ENCODE measurements around the gene PUS10. TPM values are rescaled to one million over a fixed set of nuclear protein-coding genes. Genes with fewer than 3 reads are reported as not detected.
"Not testable (repeated sequence)": the region's sequence is repeated elsewhere in the genome, so short reads cannot be mapped to it uniquely, and the experiment has no call there.

Gene PUS10, protein sequence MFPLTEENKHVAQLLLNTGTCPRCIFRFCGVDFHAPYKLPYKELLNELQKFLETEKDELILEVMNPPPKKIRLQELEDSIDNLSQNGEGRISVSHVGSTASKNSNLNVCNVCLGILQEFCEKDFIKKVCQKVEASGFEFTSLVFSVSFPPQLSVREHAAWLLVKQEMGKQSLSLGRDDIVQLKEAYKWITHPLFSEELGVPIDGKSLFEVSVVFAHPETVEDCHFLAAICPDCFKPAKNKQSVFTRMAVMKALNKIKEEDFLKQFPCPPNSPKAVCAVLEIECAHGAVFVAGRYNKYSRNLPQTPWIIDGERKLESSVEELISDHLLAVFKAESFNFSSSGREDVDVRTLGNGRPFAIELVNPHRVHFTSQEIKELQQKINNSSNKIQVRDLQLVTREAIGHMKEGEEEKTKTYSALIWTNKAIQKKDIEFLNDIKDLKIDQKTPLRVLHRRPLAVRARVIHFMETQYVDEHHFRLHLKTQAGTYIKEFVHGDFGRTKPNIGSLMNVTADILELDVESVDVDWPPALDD
- total RNA-seq (10 to 100 TPM in 1 of 2 experiments, 1 to 10 TPM in 1; 9.2 to 11.6 TPM), polyA plus RNA-seq (1 to 10 TPM; 4.1 to 4.4 (median 4.4) TPM), total RNA-seq (6.4 to 11.1 (median 8.2) reads per million in 6 experiments)

DNA sequence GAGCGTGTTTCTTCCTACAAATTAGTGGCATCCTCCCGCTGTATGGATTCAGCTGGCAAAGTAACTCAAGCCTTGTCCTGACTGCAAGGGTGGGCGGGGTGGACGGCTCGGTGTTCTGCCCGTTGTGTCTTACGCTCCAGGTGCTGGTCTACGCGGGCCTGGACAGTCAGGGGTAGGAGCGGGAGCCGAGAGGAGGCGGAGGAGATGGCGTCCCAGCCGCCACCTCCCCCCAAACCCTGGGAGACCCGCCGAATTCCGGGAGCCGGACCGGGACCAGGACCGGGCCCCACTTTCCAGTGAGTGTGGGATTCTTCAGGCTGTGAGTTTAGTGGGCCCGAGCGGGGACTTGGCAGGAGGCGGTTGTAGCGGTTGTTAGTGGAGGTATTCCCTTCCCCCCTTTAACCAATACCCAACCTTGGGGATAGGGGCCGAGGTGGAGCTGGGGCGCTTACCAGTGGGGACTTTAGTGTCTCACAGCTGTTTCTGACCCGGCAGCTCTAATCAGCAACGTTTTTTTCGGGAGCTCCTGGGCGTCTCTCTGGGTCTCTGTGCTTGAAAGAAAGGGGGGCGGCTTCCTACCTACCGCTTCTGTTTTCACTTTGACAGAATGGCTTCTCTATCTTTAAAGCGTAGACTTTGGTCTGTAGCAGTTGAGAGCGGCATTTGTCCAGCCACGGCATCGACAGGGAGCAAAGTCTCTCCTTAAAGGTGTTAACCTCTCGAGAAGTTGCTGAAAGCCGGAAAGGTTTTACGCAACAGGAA, at the start of gene PUS10, which contains the start of gene PEX13:
PUS10 (minus strand) TSS at position 700 of the 762 bp plus-strand sequence. CDS start 6,365 bp downstream, outside the sequence.
PEX13 (plus strand) TSS at position 165 of the 762 bp plus-strand sequence; CDS start at position 205, 40 bp downstream.
- peak; percentile 85 to 87 for ATAC-seq
- no peaks in the 10 kb centered on the region for H3K27me3 Mint-ChIP-seq
- peak in 6 of 10 donors; percentile 12 to 72 (median 48) for DNase-seq
- peak within 1 kb of the TSS; percentile 96 to 100 (median 99) for H3K4me3 Mint-ChIP-seq
- no peaks in the 10 kb centered on the region for H3K9me3 Mint-ChIP-seq
- H3K36me3 Mint-ChIP-seq: peaks cover 0 to 17% (median 10%) of the 10 kb centered on the region in 3 donors
- H3K27ac Mint-ChIP-seq: peak within 1 kb of the TSS; percentile 95 to 99 (median 97)
- H3K4me1 Mint-ChIP-seq: peaks cover 10 to 54% (median 49%) of the 10 kb centered on the region in 4 donors
- POLR2A ChIA-PET: interaction anchor here (1.0 to 2.3 kb wide), 5 partner anchors 12 to 521 kb away, joined by 3 to 14 read pairs (median 4); partner anchors contain the start of genes PAPOLG and XPO1

DNA sequence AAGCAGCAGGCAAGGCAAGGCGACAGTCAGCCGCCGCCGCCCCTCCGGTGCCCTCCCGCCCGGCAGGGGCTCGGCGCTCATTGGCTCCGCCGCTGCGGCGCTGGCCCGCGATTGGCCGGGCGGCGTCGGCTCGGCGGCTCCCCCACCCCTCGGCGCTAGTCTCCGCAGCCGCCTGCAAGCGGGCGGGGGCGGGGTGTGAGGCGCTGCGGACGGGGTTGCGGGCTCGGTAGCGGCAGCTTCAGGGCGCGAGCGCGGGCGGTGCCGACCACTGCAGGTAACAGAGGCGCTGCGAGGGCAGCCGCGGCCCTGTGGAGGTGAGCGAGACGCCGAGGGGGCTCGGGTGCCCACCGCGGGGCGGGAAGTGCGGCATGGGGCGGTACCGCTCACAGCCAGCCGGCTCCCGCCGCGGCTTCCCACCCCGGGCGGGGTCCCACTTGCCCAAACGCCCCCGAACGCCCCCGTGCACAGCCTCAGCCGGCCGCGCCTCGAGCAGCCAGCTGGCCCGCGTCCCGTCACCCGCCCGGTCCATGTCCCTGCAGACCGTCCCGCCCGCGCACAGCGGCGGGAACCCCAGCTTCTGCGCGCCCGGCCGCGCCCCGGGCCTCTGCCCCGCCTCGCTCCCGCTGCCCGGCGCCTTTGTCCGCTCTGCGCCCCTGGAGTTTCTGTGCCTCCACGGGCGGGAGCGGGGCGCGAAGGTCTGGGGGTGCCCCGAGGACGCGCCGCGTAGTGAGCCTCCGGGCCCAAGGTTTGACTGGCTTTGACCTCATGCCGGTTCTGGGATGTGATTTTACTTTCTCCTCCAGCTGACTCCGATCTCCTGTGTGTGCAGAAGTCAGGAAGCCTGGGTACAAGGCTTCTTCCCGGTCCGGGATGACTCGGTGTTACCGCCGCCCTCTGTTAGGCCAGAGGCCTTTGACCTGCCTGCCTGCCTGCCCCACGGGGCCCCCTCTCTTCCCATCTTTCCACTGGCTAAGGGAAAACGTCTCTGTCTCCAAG, 48.0 kb upstream of the PUS10 start, which contains the start of gene SANBR:
SANBR (plus strand) TSS at position 158 of the 996 bp plus-strand sequence. CDS start 4,480 bp downstream, outside the sequence.
- no peaks in the 10 kb centered on the region for H3K36me3 Mint-ChIP-seq
- no peaks in the 10 kb centered on the region for H3K9me3 Mint-ChIP-seq
- POLR2A ChIA-PET: interaction anchor here (0.7 kb wide), 1 partner anchor 79 kb away, joined by 5 read pairs; no protein-coding TSS in a partner anchor
- H3K27me3 Mint-ChIP-seq: no peaks in the 10 kb centered on the region
- peaks cover 4 to 11% (median 7%) of the 10 kb centered on the region in 4 donors for H3K4me1 Mint-ChIP-seq
- peak; percentile 72 to 87 (median 83) for DNase-seq
- peak within 1 kb of the TSS in 9 of 10 donors; percentile 27 to 93 (median 85) for H3K27ac Mint-ChIP-seq
- peak; percentile 96 to 98 for ATAC-seq
- peak within 1 kb of the TSS; percentile 79 to 98 (median 96) for H3K4me3 Mint-ChIP-seq

DNA sequence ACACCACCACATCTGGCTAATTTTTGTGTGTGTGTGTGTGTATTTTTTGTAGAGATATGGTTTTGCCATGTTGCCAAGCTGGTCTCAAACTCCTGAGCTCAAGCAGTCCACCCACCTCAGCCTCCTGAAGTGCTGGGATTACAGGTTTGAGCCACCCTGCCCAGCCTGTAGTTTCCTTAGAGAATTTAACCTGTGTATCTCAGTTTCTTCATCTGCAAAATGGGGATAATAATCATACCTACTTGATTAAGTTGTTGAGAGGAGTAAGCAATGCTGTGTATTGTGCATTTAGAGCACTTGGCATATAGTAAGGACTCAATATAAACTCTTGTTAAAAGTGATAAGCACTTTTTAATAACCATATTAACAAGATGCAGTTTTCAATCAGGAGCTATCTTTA, 41.3 kb upstream of the PUS10 start:
- POLR2A ChIA-PET: no interaction called here
- H3K27ac Mint-ChIP-seq: no peak overlapping the region
- H3K4me1 Mint-ChIP-seq: no peaks in the 10 kb centered on the region
- ATAC-seq (no peak), DNase-seq (no peak)
- no peaks in the 10 kb centered on the region for H3K27me3 Mint-ChIP-seq
- no peaks in the 10 kb centered on the region for H3K9me3 Mint-ChIP-seq
- H3K4me3 Mint-ChIP-seq: no peak overlapping the region
- peaks cover 0 to 17% (median 10%) of the 10 kb centered on the region in 3 donors for H3K36me3 Mint-ChIP-seq

DNA sequence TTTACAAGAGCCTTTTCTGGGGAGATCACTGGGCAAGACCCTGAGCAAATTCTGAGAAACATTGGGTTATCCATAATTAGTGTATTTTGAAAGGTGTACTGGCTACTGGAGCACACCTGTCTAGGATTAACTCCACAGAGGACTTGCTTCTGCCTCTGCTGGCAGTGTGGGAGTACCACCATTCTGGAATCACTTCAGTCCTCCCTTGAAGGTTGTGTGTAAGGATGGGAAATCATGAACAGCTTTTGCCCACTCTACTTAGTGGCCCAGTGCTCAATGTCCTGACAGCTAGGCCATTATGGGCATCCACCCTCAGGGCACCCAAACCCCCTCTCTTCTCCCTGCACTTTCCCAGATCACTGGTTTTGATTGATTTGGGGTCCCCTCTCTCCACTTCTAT, 39.5 kb upstream of the PUS10 start:
- peaks cover 0 to 28% (median 13%) of the 10 kb centered on the region in 3 donors for H3K36me3 Mint-ChIP-seq
- H3K4me1 Mint-ChIP-seq: no peaks in the 10 kb centered on the region
- POLR2A ChIA-PET: no interaction called here
- no peak for ATAC-seq
- peak overlapping the region in 1 of 10 donors; percentile 7 for H3K27ac Mint-ChIP-seq
- H3K27me3 Mint-ChIP-seq: no peaks in the 10 kb centered on the region
- H3K9me3 Mint-ChIP-seq: no peaks in the 10 kb centered on the region
- H3K4me3 Mint-ChIP-seq: peak overlapping the region in 1 of 10 donors; percentile 25
- DNase-seq: no peak

DNA sequence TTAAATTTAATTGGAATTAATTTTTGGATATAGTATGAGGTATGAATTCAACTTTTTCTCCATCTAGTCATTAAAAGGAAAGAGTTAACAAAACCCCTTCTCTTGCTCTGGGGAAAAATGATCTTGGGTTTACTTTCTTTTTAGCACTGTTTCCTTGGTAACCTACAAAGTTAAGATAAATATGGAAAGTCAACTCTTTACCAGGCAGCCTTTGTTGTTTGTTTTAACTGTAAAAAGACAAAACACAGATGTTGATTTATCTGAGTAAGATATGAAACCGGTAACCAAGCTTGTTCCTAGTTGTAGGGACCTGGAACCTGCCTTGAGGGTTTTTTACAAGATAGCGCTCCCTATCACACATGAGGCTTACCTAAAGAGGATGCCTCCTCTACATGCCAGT, 37.5 kb upstream of the PUS10 start:
- Mint-ChIP-seq H3K36me3 (peaks cover 0 to 40% (median 17%) of the 10 kb centered on the region in 3 donors), H3K27ac (peak overlapping the region in 2 of 10 donors; percentile 17 to 53), H3K27me3 (no peaks in the 10 kb centered on the region), H3K9me3 (no peaks in the 10 kb centered on the region), H3K4me1 (no peaks in the 10 kb centered on the region), H3K4me3 (no peak overlapping the region)
- ATAC-seq (no peak), DNase-seq (peak in 1 of 10 donors; percentile 4)
- POLR2A ChIA-PET: no interaction called here

DNA sequence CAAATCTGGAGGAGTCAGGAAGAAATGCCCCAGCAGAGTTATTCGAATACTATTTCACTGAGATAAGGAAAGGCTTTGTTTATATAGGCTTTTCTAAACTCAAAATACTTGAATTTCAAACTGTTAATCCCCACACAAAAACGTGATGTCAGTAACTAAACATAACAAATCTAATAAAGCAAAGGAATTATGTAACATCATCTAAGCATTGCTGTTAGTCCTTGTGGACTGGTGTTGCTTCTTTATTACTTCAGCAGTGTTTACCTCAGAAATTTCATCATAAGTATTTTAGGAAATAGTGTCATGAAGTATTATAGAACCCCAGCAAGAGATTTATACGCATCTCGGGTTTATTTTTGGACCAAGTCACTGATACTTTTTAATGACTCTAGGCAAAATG, 27.9 kb upstream of the PUS10 start:
- ATAC-seq: no peak
- Mint-ChIP-seq H3K36me3 (peaks cover 0 to 72% (median 8%) of the 10 kb centered on the region in 3 donors), H3K4me1 (peaks cover 8 to 23% (median 13%) of the 10 kb centered on the region in 4 donors), H3K9me3 (no peaks in the 10 kb centered on the region), H3K4me3 (no peak overlapping the region), H3K27ac (peak overlapping the region in 1 of 10 donors; percentile 15), H3K27me3 (no peaks in the 10 kb centered on the region)
- POLR2A ChIA-PET: no interaction called here
- DNase-seq: no peak

DNA sequence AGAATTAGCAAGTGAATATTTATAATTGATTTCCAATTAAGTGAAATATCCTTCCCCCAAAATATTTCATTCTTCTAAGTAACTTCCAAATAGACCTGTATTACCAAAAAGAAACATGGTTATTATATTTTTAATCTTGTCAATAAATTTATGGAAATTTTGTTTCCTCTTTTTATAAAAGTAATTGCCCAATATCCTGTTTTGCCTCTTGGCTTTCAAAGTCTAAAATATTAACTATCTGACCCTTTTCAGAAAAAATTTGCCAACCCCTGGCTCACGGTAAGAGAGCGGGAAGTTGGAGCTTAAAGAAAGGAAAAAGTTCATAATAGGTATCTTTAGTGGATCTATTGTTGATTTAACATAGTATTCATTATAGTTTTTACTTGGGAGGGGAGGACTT, 27.2 kb upstream of the PUS10 start:
- DNase-seq (no peak), ATAC-seq (no peak)
- Mint-ChIP-seq H3K4me1 (peaks cover 8 to 26% (median 17%) of the 10 kb centered on the region in 4 donors), H3K9me3 (no peaks in the 10 kb centered on the region), H3K36me3 (peaks cover 0 to 66% (median 6%) of the 10 kb centered on the region in 3 donors), H3K27me3 (no peaks in the 10 kb centered on the region), H3K27ac (peak overlapping the region in 1 of 10 donors; percentile 4), H3K4me3 (no peak overlapping the region)
- POLR2A ChIA-PET: no interaction called here

DNA sequence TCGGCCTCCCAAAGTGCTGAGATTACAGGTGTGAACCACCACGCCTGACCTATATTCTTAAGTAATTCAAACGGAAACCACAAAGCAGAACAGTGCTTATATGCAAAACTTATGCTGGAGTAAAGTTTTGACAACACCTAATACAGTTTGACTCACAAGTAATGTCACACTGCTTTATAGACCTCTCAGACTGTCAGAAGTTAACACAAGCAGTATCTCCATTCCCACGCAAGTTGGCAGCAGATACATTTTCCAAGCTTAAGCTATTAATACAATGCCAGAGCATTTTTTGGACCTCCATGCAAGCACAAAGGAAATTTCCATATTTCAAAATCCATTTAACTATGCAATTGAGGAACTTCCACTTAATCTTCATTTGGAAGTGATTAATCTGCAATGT, 26.6 kb upstream of the PUS10 start:
- H3K27ac Mint-ChIP-seq: peak overlapping the region in 6 of 10 donors; percentile 1 to 52 (median 9)
- no peaks in the 10 kb centered on the region for H3K9me3 Mint-ChIP-seq
- DNase-seq (no peak), ATAC-seq (no peak)
- no peaks in the 10 kb centered on the region for H3K27me3 Mint-ChIP-seq
- peaks cover 8 to 32% (median 19%) of the 10 kb centered on the region in 4 donors for H3K4me1 Mint-ChIP-seq
- peaks cover 0 to 61% (median 6%) of the 10 kb centered on the region in 3 donors for H3K36me3 Mint-ChIP-seq
- POLR2A ChIA-PET: no interaction called here
- no peak overlapping the region for H3K4me3 Mint-ChIP-seq

DNA sequence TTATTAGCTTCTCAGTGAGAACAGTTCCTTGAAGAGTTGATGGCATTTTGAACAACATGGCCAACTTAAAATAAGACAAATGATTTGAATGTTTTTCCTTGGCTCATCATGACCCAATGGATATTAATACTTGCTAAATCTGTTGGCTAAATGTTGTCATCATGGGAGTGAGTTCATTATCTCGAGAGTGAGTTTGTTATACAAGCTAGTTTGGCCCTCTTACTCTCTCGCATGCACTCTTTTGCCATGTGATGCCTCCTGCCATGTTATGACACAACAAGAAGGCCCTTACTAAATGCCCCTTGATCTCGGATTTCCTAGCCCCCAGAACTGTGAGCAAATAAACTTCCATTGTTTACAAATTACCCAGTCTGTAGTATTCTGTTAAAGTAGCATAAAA, 24.8 kb upstream of the PUS10 start:
- DNase-seq (no peak), ATAC-seq (no peak)
- peaks cover 12 to 35% (median 19%) of the 10 kb centered on the region in 4 donors for H3K4me1 Mint-ChIP-seq
- peaks cover 0 to 2% (median 0%) of the 10 kb centered on the region in 9 donors for H3K9me3 Mint-ChIP-seq
- no peak overlapping the region for H3K27ac Mint-ChIP-seq
- H3K27me3 Mint-ChIP-seq: no peaks in the 10 kb centered on the region
- H3K4me3 Mint-ChIP-seq: no peak overlapping the region
- POLR2A ChIA-PET: no interaction called here
- H3K36me3 Mint-ChIP-seq: peaks cover 0 to 46% (median 3%) of the 10 kb centered on the region in 3 donors

DNA sequence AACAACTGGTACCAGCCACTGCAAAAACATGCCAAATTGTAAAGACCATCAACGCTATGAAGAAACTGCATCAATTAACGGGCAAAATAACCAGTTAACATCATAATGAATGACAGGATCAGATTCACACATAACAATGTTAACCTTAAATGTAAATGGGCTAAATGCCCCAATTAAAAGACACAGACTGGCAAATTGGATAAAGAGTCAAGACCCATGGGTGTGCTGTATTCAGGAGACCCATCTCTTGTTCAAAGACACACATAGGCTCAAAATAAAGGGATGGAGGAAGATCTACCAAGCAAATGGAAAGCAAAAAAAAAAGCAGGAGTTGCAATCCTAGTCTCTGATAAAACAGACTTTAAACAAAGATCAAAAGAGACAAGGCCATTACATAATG, 18.6 kb upstream of the PUS10 start:
- DNase-seq, H3K4me3 Mint-ChIP-seq, POLR2A ChIA-PET, ATAC-seq, H3K27me3 Mint-ChIP-seq, H3K9me3 Mint-ChIP-seq: not testable (repeated sequence)
- peaks cover 5 to 38% (median 20%) of the 10 kb centered on the region in 3 donors for H3K36me3 Mint-ChIP-seq
- peak overlapping the region in 1 of 10 donors; percentile 40 for H3K27ac Mint-ChIP-seq
- peaks cover 14 to 27% (median 22%) of the 10 kb centered on the region in 4 donors for H3K4me1 Mint-ChIP-seq

DNA sequence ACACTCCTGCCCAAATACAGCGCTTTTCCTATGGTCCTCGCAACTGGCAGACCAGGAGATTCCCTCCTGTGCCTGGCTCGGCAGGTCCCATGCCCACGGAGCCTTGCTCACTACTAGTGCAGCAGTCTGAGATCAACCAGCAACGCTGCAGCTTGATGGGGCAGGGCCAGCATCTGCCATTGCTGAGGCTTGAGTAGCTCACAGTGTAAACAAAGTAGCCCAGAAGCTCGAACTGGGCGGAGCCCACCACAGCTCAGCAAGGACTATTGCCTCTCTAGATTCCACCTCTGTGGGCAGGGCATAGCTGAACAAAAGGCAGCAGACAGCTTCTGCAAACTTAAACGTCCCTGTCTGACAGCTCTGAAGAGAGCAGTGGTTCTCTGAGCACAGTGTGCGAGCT, 16.5 kb upstream of the PUS10 start:
- not testable (repeated sequence) for H3K9me3 Mint-ChIP-seq

More for the DNA sequence above, 16.5 kb upstream of the PUS10 start:
- H3K27ac Mint-ChIP-seq, DNase-seq, ATAC-seq, POLR2A ChIA-PET, H3K4me3 Mint-ChIP-seq, H3K27me3 Mint-ChIP-seq: not testable (repeated sequence)
- H3K4me1 Mint-ChIP-seq: peaks cover 11 to 15% (median 14%) of the 10 kb centered on the region in 4 donors
- H3K36me3 Mint-ChIP-seq: peaks cover 5 to 40% (median 24%) of the 10 kb centered on the region in 3 donors
